Stimulated activated naive CD8-positive, alpha-beta T cell treated with anti-CD3 and anti-CD28 coated beads, Interleukin-15, Interleukin-2, amounts not matched to agents 100 U/mL and 50 U/mL, for 24 hours (primary cell): Measurements from ENCODE around the gene SYT12.
A peak's percentile ranks its signal among the peaks of the same experiment; 100 is the strongest.
"Not testable (repeated sequence)": the region's sequence is repeated elsewhere in the genome, so short reads cannot be mapped to it uniquely, and the experiment has no call there.

Experiments
- ATAC-seq: fragments of 150-1000 bp; cut with Tn5 transposase; one replicate; pipeline ENCODE4 v1.10.0; 2021
- DNase-seq: peaks from one replicate; pipeline ENCODE4 v3.0.0; 2021

The SYT12 gene, protein sequence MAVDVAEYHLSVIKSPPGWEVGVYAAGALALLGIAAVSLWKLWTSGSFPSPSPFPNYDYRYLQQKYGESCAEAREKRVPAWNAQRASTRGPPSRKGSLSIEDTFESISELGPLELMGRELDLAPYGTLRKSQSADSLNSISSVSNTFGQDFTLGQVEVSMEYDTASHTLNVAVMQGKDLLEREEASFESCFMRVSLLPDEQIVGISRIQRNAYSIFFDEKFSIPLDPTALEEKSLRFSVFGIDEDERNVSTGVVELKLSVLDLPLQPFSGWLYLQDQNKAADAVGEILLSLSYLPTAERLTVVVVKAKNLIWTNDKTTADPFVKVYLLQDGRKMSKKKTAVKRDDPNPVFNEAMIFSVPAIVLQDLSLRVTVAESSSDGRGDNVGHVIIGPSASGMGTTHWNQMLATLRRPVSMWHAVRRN

GRCh38 chr11:67022961-67023956 lies at the start of gene SYT12:
TSS of gene SYT12 (plus strand) at chr11:67023134. CDS start at chr11:67030145, 7,011 bp downstream.
- peak; percentile 23 for DNase-seq
- no peak for ATAC-seq

- no peak for DNase-seq
- ATAC-seq, result no peak
These were observed 48.9 kb upstream of the SYT12 start for GRCh38 chr11:66973956-66974580.

DNA sequence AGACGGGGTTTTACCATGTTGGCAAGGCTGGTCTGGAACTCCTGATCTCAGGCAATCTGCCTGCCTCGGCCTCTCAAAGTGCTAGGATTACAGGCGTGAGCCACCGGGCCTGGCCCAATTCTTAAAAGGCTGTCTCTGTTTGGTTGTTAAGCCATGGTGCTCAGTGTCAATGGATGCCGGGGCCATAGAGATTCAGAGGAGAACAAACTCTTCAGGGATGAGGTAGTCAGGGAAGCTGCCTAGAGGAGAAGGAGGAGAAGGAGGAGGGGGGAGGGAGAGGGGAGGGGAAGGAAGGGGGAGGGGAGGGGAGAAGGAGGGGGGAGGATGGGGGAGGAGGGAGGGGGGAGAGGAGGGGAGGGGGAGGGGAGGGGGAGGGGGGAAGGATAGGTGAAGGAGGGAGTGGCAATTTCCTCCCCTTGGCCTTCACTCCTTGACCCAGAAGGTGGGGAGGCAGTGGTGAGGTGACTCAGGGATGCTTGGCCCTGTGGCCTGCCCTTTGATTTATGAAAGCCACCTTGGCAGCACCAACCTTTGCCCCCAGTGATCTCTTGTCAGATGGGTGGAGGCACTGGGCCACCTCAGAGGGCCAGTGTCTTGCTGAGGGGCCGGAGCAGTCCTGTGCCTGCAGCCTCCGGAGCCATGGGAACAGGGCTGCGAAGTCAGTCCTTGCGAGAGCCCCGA lies 48.1 kb upstream of the SYT12 start, which contains the start of gene C11orf86:
TSS of gene C11orf86 (plus strand) at position 581 of the 681 bp plus-strand sequence. CDS start at position 640, 59 bp downstream.
- ATAC-seq (no peak), DNase-seq (no peak)

- no peak for ATAC-seq
These were observed 47.4 kb upstream of the SYT12 start for GRCh38 chr11:66975405-66976027.

GRCh38 chr11:66976028-66976467 lies 46.9 kb upstream of the SYT12 start:
- DNase-seq, result peak; percentile 48
- ATAC-seq, result no peak

More at GRCh38 chr11:66975405-66976027, 47.4 kb upstream of the SYT12 start:
- DNase-seq, result no peak

DNA sequence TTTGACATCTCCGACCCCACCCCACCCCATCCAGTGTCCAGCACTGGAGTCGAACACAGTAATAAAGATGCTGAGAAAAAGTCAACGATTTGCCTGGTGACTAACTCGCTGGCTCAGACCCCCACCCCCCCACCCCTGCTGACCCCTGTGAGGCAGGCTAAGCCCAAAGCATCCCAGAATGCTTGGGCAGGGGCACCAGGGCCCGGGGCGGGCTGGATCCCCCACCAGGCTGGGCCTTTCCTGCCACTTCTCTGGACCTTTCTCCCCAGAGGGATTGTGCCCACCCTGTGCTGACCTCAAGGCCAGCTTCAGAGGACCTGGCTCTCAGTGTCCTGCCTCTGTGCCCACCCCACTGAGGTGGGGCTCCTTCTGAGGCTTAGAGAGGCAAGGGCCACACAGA lies 46.0 kb upstream of the SYT12 start:
- DNase-seq (no peak), ATAC-seq (no peak)

DNA sequence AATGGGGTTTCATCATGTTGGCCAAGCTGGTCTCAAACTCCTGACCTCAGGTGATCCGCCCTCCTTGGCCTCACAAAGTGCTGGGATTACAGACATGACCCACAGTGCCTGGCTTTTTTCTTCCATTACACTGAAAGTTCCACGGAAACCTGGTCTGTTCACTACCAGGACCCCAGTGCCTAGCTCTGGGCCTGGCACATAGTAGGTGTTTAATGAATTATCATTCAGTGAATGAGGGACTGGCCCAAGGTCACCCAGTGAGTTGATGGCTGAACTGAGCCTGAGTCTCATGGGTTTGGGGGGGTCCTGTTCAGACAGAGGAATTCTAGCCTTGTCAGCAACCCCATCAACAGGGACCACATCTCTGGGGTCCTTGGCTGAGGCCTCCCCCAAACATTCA lies 44.7 kb upstream of the SYT12 start:
- DNase-seq (no peak), ATAC-seq (no peak)

DNA sequence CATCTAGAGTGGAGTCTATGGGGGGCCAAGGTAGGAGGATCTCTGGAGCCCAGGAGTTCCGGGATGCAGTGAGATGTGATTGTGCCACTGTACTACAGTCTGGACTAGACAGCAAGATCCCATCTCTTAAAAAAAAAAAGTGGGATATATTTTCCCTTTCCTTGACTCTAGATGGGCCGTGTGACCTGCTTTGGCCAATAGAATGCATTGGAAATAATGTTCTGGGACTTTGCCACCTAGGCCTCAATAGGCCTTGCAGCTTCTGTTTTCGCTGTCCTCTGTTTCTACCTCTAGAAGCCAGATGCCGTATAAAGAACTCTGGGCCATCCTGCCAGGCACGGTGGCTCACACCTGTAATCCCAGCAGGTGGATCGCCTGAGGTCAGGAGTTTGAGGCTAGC lies 44.2 kb upstream of the SYT12 start:
- DNase-seq (no peak), ATAC-seq (no peak)

DNA sequence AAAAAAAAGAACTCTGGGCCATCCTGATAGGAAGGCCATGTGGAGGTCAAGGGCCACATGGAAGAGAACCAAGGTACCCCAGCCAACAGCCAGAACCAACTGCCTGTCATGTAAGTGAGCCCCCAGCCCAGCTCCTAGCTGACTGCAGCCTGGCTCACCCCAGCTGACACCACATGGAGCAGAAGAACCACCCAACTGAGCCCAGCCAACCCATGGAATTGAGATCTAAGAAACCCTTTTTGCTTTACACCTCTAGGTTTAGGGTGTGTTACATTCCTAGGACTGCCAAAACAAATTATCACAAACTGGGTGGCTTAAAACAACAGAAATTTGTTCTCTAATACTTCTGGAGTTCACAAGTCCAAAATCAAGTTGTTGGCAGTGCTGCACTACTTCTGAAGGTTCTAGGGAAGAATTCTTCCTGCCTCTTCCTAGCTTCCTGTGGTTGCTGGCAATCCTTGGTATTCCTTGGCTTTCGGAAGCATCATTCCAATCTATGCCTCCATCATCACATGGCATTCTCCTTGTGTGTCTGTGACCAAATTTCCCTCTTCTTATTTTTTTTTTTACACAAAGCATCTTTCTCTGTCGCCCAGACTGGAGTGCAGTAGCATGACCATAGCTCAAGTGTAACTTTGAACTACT lies 43.5 kb upstream of the SYT12 start:
- no peak for ATAC-seq

GRCh38 chr11:66981976-66982578 lies 40.9 kb upstream of the SYT12 start:
- DNase-seq, result peak; percentile 57
- ATAC-seq, result no peak

More for the DNA sequence above, 43.5 kb upstream of the SYT12 start:
- no peak for DNase-seq

DNA sequence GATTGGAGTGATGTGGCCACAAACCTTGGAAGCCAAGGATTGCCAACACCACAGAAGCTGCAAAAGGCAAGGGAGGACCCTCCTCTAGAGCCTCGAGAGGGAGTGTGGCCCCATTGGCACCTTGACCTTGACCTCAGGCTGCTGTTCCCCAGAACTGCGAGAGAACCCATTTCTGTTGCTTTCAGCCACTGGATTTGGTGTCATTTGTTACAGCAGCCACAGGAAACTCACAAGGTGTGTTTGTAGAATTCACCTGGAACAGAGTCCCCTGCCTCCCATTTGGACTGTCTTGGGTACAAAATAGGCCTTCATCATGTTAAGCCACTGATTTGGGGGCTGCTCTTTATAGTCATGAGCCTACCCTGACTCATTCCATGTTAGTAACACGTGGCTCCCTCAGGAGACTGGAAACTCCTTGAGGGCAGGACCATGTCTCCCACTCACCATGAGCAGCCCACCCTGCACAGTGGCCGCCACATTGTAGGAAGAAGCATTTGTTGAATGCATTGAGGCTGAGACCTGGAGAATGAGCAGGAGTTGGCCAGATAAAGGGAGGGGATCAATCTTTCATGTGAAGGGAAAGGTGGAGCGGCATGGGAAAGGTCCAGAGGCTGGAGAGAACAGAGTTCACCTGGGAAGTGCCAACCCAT lies 39.5 kb upstream of the SYT12 start:
- no peak for DNase-seq
- ATAC-seq, result no peak

- DNase-seq (no peak), ATAC-seq (no peak)
These were observed 37.3 kb upstream of the SYT12 start for GRCh38 chr11:66985508-66986177.

- ATAC-seq, result no peak
These were observed 36.8 kb upstream of the SYT12 start for GRCh38 chr11:66986178-66986545.

GRCh38 chr11:66987158-66987620 lies 35.7 kb upstream of the SYT12 start:
- no peak for ATAC-seq
- DNase-seq, result no peak

More at GRCh38 chr11:66986178-66986545, 36.8 kb upstream of the SYT12 start:
- DNase-seq, result no peak

DNA sequence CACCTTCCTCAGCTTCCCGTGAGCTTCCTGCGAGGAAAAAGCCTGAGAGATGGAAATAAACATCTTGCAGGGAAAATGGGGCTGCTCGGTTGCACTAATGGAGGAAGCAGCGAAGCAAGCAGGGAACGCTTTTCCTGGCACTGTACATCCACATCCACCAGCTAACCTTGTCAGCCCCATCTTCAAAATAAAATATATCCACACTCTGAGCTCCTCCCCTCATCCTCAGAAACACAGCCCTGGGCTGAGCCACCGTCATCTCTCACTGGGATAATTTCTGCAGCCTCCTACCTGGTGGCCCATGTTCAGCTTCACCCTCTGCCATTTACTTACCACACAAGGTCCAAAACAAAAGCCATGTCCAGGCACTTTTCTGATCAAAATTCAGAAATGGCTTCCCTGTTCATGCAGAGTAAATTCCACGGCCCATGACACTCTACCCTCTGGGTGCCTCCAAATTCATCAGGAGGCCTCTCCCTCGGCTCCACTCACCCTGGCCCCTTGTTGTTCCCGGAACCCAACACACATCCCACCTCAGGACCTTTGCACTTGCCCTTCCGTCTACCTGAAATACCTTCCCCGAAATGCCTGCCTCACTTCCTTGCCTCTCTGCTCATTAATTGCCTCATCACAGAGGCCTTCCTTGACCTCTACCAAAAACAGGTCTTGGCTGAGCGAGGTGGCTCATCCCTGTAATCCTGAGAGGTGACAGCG lies 34.9 kb upstream of the SYT12 start:
- DNase-seq (no peak), ATAC-seq (no peak)

- DNase-seq, ATAC-seq: not testable (repeated sequence)
These were observed 34.2 kb upstream of the SYT12 start for GRCh38 chr11:66988741-66989140.

DNA sequence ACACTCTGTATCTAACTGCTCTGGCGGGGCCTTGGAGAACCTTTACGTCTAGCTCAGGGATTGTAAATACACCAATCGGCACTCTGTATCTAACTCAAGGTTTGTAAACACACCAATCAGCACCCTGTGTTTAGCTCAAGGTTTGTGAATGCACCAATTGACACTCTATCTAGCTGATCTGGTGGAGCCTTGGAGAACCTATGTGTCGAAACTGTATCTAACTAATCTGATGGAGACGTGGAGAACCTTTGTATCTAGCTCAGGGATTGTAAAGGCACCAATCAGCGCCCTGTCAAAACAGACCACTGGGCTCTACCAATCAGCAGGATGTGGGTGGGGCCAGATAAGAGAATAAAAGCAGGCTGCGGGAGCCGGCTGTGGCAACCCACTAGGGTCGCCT lies 33.6 kb upstream of the SYT12 start:
- not testable (repeated sequence) for DNase-seq, ATAC-seq

DNA sequence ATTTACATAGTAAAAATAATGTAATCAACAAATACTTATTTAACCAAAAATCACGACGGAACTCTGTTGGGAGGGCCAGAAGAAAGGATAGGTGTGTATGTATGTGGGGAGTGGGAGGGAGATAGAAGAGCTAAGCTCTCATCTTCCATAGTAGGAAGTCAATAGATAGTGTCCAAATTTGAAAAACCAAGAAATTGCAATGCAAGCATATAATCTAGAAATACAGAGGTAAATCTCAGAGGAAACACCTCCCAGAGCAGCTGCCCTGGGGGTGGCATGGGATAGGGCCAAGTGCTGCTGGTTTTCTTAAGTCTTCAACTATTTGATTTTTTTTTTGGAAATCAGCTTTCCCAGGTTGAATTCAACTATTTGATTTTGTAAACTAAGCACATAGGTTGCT lies 30.9 kb upstream of the SYT12 start:
- no peak for DNase-seq
- no peak for ATAC-seq
